RWPE2 (cell line): ENCODE measurements around the gene CALU.

Experiments
- ATAC-seq: fragments of 200-7000 bp; cut with Tn5 transposase; 3 replicates; pipeline ENCODE4 v1.9.1; 2021; ENCODE audit warnings: low read depth
- DNase-seq: peaks from one replicate; pipeline ENCODE4 v3.0.0-alpha.2; 2020; ENCODE audit warnings: low spot score
- H3K27ac ChIP-seq: fragments of 450-650 bp; 2 replicates; pipeline ENCODE4 v1.5.1; 2017; ENCODE audit warnings: mild to moderate bottlenecking; ENCODE audit not compliant: poor library complexity, severe bottlenecking
- H3K27me3 ChIP-seq: fragments of 250-450 bp; sonication (Bioruptor Pico); 2 replicates; pipeline ENCODE4 v1.5.1; 2021; ENCODE audit warnings: mild to moderate bottlenecking, moderate library complexity; ENCODE audit not compliant: insufficient read depth, poor library complexity, severe bottlenecking
- H3K36me3 ChIP-seq: fragments of 250-450 bp; sonication (Bioruptor Pico); 2 replicates; pipeline ENCODE4 v1.5.1; 2020; ENCODE audit warnings: low read depth, mild to moderate bottlenecking, moderate library complexity
- H3K4me1 ChIP-seq: fragments of 250-450 bp; sonication (Bioruptor Pico); 2 replicates; pipeline ENCODE4 v1.5.1; 2021; ENCODE audit warnings: mild to moderate bottlenecking, moderate library complexity; ENCODE audit not compliant: insufficient read depth, poor library complexity, severe bottlenecking
- H3K4me3 ChIP-seq: fragments of 250-450 bp; sonication (Bioruptor Pico); 2 replicates; pipeline ENCODE4 v1.5.1; 2021; ENCODE audit warnings: mild to moderate bottlenecking, moderate library complexity; ENCODE audit not compliant: severe bottlenecking
- H3K9me3 ChIP-seq: fragments of 250-450 bp; sonication (Bioruptor Pico); 2 replicates; pipeline ENCODE4 v1.5.1; 2021; ENCODE audit warnings: mild to moderate bottlenecking, moderate library complexity; ENCODE audit not compliant: severe bottlenecking
- CTCF ChIP-seq: fragments of 450-650 bp; IDR thresholded peaks from one replicate; pipeline ENCODE4 v1.5.1; 2017; ENCODE audit warnings: mild to moderate bottlenecking, moderate library complexity; ENCODE audit not compliant: poor library complexity, severe bottlenecking

The CALU gene

DNA sequence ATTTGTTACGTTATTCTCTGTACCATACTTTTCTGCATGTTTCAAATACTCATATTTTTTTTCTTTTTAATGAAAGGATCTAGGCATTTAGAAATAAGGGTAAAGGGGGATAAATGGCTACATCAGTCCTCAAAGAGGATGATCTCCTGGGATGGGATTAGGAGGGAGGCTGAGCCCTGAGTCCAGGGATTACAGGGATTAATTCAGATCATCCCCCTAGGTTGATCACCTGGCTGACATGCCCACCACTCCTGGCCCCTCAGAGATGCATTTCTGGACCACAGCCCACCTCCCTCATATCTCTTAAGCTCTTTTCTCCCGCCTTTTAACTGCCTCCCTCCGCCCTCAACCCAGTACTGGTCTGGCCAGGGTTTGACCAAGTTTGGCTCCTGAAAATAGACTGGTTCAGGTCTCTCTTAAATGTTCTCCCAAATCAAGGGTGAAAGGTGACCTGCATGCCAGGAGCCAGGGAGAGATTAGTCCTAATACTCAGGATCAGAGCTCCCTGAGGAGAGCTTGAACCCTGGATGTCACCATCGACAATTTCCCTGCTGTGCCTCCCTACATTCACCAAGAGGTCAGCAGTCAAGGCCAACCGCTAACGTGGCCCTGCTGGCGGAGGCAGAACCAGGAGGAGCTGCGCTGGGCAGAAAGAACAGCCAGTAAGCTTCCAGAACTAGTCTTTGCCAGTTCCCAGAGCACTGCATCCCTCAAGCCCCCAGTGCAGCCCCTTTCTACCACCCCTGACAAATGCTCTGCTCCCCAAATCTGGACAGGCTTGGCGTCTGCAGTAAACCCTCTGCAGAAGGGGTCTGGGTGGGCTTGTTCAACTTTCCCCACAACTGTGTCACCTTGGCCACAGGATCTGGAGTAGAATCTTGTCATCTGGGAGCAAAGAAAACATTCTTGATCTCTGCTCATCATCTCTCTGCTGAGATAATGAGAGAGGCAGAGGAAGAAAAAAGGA lies 49.6 kb downstream of the CALU start:
- Histone ChIP-seq H3K4me3 (no peak overlapping the region), H3K27me3 (no peaks in the 10 kb centered on the region), H3K4me1 (no peaks in the 10 kb centered on the region), H3K9me3 (no peaks in the 10 kb centered on the region), H3K27ac (no peak overlapping the region), H3K36me3 (no peaks in the 10 kb centered on the region)
- ATAC-seq = no peak
- DNase-seq = no peak
- no peak for TF ChIP-seq CTCF

GRCh38 chr7:128790315-128791041 lies 51.3 kb downstream of the CALU start:
- Histone ChIP-seq H3K36me3 (no peaks in the 10 kb centered on the region), H3K4me3 (peak overlapping the region; percentile 68), H3K9me3 (no peaks in the 10 kb centered on the region), H3K4me1 (no peaks in the 10 kb centered on the region), H3K27me3 (no peaks in the 10 kb centered on the region), H3K27ac (no peak overlapping the region)
- TF ChIP-seq CTCF = no peak
- ATAC-seq (no peak), DNase-seq (no peak)

GRCh38 chr7:128791121-128791971 lies 52.2 kb downstream of the CALU start, which contains the start of gene CCDC136:
CCDC136 (plus strand) TSS chr7:128791968; CDS start chr7:128792412, 444 bp downstream.
- DNase-seq = no peak
- H3K27ac ChIP-seq = no peak within 1 kb of the TSS
- peak; percentile 86 for ATAC-seq

DNA sequence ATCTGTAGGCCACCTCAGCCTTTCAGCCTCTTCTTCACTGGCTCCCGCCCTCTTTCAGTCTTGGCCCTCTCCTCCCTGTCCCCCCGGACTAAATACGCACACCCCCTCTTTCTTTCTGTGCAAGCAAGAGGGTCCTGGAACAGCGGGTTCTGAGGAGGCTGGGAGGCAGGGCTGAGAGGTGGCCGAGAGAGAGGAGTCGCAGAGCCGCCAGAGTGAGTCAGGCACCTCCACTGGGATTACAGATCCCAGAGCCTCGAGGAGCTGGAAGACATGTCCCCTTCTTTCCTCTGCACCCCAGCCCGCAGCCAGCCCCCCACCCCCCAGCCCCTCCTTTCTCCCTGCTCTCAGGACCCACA lies 52.8 kb downstream of the CALU start:
- Histone ChIP-seq H3K36me3 (no peaks in the 10 kb centered on the region), H3K9me3 (no peaks in the 10 kb centered on the region), H3K27ac (no peak overlapping the region), H3K4me1 (no peaks in the 10 kb centered on the region), H3K4me3 (peak overlapping the region; percentile 68), H3K27me3 (no peaks in the 10 kb centered on the region)
- ATAC-seq (0 out of 3 replicates have a peak, but pooled peaks have one; percentile 19), DNase-seq (no peak)
- no peak for TF ChIP-seq CTCF

More at GRCh38 chr7:128791121-128791971, 52.2 kb downstream of the CALU start, which contains the start of gene CCDC136:
- H3K4me1 ChIP-seq = no peaks in the 10 kb centered on the region
- H3K4me3 ChIP-seq = peak within 1 kb of the TSS; percentile 68
- H3K9me3 ChIP-seq = no peaks in the 10 kb centered on the region
- H3K36me3 ChIP-seq = no peaks in the 10 kb centered on the region
- no peaks in the 10 kb centered on the region for H3K27me3 ChIP-seq
- TF ChIP-seq CTCF = no peak
